Stimulated activated CD4-positive, alpha-beta T cell treated with anti-CD3 and anti-CD28 coated beads, Interleukin-15, amount 100 ng/mL, for 1 hour (primary cell): ENCODE data around the gene DGKB.
"Not testable (repeated sequence)": the region's sequence is repeated elsewhere in the genome, so short reads cannot be mapped to it uniquely, and the experiment has no call there.

Experiments used
- DNase-seq, 2 donors: peaks; one replicate each; pipeline ENCODE4 v3.0.0-alpha.2; 2020; ENCODE audit warnings: low read depth in 1 of 2, low spot score in 1 of 2

DGKB gene

GRCh38 chr7:14305233-14305866 is 597.2 kb downstream of the DGKB start:
- no peak for DNase-seq

- no peak for DNase-seq
These were observed 599.0 kb downstream of the DGKB start for GRCh38 chr7:14303536-14303935.

GRCh38 chr7:14294637-14295036 is 607.9 kb downstream of the DGKB start:
- no peak for DNase-seq

GRCh38 chr7:14293434-14293833 is 609.1 kb downstream of the DGKB start:
- no peak for DNase-seq

- DNase-seq = no peak
These were observed 609.8 kb downstream of the DGKB start for GRCh38 chr7:14292737-14293136.

DNA sequence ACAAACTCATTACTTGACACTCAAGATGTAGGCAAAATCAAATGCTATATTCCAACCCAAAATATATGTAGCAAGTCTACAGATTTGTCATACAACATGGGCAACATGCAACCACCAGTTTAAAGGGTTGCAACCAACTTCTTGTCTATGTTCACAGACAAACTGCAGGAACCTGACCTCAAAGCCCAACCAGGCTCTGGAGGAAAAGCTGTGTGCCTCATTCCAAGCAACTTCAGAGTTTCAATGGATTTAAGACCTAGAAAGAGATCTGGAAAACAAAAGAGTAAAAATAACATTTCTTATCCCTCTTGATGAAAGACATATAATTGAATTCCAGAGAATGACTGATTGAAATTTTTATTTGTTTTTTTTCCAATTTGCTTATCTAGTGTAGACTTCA is 612.6 kb downstream of the DGKB start:
- no peak for DNase-seq

DNA sequence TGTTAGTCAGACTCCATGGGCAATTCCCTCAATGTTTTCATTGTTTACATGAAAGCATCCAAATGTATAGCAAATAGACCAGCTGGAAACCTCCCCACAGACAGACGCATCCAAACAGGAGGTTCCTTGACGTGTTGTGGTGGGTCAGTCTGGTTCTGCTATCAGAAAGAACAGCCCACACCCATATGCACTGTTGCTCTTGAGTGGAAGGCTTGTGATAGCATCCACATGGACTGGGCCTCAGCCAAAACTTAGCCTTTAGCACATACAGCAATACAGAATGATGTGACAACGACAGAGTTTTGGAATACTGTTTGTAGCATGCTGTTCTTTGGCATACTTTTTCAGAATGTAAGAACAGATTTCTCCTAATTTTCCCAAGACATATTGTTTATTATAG is 613.9 kb downstream of the DGKB start:
- DNase-seq = no peak

DNA sequence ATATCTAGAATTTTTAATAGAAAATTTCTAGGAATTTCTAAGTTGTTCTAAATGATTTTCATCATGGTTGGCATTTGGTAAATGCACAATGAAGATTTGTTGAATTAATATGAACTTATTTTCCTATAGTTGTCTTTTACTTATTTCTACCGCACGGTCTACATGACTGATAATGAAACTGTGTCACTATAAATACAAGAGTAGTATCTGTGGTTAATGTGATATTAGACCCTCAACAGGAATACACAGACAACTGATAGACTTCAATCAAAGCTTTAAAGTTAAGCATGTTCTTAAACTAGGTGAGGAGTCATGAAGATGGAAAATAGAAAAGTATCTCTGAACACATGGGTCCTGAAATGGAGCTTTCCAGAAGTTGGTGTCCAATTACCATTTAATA is 615.2 kb downstream of the DGKB start:
- no peak for DNase-seq

DNA sequence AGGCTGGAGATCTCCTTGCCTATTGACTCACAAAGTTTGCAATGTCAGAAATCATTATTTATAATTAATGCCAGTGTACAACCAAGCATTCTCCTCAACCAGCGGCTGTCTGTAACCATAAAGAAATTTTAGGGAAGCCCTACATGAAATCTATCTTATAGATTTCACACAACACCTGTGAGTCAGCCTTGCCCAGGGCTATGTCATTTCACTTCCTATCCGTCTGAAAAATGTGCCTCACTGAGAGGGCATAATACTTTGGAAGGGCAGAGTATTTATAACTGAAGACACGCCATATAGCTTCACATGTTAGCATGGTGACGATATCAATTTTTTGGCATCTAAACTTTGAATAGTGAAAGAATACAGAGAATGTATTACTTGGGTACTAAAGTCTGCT is 616.5 kb downstream of the DGKB start:
- DNase-seq = no peak

DNA sequence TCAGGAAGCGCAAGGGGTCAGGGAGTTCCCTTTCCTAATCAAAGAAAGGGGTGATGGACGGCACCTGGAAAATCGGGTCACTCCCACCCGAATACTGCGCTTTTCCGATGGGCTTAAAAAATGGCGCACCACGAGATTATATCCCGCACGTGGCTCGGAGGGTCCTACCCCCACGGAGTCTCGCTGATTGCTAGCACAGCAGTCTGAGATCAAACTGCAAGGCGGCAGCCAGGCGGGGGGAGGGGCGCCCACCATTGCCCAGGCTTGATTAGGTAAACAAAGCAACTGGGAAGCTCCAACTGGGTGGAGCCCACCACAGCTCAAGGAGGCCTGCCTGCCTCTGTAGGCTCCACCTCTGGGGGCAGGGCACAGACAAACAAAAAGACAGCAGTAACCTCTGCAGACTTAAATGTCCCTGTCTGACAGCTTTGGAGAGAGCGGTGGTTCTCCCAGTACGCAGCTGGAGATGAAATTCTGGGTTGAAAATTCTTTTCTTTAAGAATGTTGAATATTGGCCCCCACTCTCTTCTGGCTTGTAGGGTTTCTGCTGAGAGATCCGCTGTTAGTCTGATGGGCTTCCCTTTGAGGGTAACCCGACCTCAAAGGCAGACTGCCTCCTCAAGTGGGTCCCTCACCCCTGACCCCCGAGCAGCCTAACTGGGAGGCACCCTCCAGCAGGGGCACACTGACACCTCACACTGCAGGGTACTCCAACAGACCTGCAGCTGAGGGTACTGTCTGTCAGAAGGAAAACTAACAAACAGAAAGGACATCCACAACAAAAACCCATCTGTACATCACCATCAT is 623.3 kb downstream of the DGKB start:
- DNase-seq = not testable (repeated sequence)

DNA sequence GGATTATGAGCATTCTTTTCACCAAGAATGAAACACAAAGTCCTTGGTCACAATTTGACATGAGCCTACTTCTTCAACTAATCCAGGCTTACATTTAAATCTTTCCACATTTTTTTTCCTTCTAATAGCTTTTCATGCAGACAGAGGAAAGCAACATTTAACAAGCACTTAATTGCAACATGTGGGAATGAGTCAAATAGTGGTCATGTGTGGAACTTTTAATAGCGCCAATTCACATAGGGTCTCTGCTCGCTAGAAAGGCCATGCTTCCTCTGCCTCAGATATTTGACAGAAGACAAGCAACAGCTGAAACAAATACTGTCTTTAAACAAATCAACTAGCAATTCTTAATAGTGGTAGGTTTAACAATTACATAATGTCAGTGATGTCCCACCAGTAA is 627.2 kb downstream of the DGKB start:
- DNase-seq = no peak

DNA sequence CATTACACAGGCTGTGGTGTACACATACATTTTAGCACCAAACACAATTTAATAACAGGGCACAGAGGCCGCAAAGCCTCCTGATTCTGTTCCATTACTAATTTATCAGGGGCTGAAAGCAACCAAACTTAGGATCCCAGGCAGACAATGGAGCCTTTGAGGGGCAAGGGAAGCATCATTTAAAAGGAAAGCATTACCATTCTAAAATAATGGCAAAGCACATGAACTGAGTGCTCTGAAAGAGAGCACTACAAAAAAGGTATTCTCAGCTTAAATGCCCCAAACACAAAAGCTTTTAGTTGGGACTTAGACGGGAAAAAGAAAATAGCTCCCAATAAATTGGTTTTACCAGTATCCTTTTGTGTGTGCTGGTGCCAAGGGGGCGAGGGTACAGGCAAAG is 631.1 kb downstream of the DGKB start:
- DNase-seq = no peak

- no peak for DNase-seq
These were observed 632.5 kb downstream of the DGKB start for GRCh38 chr7:14270099-14270498.

DNA sequence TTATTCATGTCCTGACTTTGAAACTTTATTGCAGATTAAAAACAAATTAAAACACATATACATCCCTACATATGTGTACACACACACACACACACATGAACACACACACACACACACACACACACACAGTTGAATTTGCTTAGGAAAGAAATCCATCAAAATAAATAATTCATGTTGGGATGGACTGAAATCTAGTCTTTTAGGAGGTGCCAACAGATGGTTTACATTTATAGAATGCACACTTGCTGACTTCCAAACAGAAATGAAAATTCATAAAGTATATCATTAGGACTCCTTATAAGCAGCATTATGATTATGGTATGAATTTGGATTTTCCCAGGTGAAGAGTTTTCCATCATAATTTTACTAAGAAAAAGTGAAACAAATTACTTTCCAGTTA is 642.5 kb downstream of the DGKB start:
- no peak for DNase-seq

DNA sequence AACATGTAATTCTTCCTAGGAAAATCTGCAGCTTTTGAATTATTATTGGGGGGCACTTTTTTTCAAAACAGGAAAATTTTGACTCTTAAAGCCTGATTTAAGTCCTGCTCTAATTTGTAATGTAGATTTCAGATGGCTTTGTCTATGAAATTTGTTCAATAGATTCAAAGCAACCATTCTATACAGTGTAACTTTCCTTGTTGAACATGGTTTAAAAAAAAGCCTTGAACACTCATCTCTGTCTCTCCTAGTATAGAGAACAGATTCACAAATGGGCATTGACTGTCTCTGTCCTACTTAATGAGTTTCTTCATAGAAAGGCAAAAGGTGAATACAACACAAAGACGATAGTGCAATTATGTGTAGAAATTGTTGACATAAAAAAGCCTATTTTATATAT is 643.7 kb downstream of the DGKB start:
- DNase-seq = no peak

DNA sequence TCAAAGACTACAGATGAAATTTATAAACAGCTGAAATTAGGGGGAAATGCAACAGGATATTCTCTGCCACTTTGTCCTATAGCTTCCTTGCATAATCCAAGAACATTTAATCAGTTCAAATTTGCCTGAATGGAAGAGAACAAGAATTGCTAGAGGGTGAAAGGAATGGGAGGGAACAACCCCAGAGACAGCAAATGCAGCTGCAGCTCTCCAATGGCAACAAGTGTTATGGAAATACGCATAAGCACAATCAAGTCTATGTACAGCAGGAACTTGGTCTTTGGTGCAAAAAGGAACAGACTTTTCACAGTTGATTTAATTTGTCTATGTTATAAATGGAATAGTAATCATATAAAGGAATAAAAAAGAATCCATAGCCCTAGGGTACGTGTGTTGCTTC is 644.1 kb downstream of the DGKB start:
- DNase-seq = no peak

GRCh38 chr7:14252458-14252857 is 650.1 kb downstream of the DGKB start:
- no peak for DNase-seq

GRCh38 chr7:14242175-14242574 is 660.4 kb downstream of the DGKB start:
- DNase-seq = no peak

DNA sequence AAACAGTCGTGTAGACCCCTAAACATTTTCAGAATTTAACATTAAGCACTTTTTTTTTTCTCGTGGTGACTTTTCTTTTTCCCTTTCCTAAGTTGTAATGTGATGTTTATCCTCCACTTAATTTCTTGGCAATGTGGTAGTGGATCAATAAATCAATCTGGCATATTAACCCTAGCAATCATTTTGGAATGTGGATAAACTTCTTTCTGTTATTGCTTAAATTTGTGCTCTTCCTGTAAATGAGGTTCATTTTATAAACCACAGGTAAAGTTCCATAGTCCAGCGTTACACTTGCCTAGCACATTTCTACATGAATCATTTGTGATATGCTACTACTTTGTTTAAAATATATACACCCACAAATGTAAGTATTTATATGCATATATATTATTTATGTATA is 665.7 kb downstream of the DGKB start:
- no peak for DNase-seq

DNA sequence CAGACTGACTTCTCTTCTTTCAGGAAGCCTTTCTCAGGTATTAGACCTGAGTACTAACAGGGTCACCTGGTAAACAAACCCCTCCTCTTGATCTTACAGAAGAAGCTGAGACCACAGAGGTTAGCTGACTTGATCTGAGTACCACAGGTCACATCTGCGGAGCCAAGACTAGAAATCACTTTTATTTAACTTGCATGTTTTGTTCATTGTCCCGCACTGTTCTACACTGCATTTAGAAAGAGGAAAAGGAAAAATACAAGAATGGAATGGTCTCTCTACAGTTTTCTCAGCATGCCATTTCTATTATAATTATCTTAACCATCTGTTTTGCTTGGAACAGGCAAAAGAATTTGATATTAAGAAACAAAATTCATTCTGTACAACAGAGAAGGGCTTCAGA is 667.5 kb downstream of the DGKB start:
- no peak for DNase-seq

GRCh38 chr7:14233868-14234369 is 668.6 kb downstream of the DGKB start:
- no peak for DNase-seq

GRCh38 chr7:14233076-14233867 is 669.3 kb downstream of the DGKB start:
- no peak for DNase-seq
